NCI-H748 (cell line): ENCODE results near the gene HBB.

Source experiments
- DNase-seq: peaks from one replicate; lab custom pipeline; 2025; ENCODE audit not compliant: unreplicated experiment; lab: John Stamatoyannopoulos, UW

The HBB gene

GRCh38 chr11:5247472-5248192 lies 20.8 kb upstream of the HBB start:
- DNase-seq, result no peak

GRCh38 chr11:5246772-5247471 lies 20.1 kb upstream of the HBB start:
- no peak for DNase-seq

- no peak for DNase-seq
Observed at GRCh38 chr11:5245155-5245554, 18.3 kb upstream of the HBB start.

- DNase-seq, result no peak
Observed at GRCh38 chr11:5243816-5244180, 16.9 kb upstream of the HBB start.

GRCh38 chr11:5242933-5243815 lies 16.3 kb upstream of the HBB start:
- no peak for DNase-seq

- DNase-seq, result no peak
Observed at GRCh38 chr11:5242208-5242607, 15.3 kb upstream of the HBB start.

- DNase-seq, result no peak
Observed at GRCh38 chr11:5241458-5241857, 14.6 kb upstream of the HBB start.

- DNase-seq, result no peak
Observed at GRCh38 chr11:5240458-5240857, 13.6 kb upstream of the HBB start.

- DNase-seq, result no peak
Observed at GRCh38 chr11:5240056-5240455, 13.2 kb upstream of the HBB start.

GRCh38 chr11:5239046-5239445 lies 12.2 kb upstream of the HBB start:
- DNase-seq, result no peak

- no peak for DNase-seq
Observed at GRCh38 chr11:5238486-5238885, 11.6 kb upstream of the HBB start.

GRCh38 chr11:5237420-5237819 lies 10.5 kb upstream of the HBB start:
- DNase-seq, result no peak

GRCh38 chr11:5235364-5236095 lies 8.7 kb upstream of the HBB start:
- no peak for DNase-seq

- DNase-seq, result no peak
Observed at GRCh38 chr11:5234381-5234834, 7.5 kb upstream of the HBB start, which contains the start of gene HBD. TSS of gene HBD (minus strand) at chr11:5234483. CDS start at chr11:5234433, 50 bp downstream.

GRCh38 chr11:5233307-5233706 lies 6.4 kb upstream of the HBB start:
- DNase-seq, result no peak

GRCh38 chr11:5232821-5233220 lies 6.0 kb upstream of the HBB start:
- no peak for DNase-seq

- DNase-seq, result no peak
Observed at GRCh38 chr11:5232176-5232575, 5.3 kb upstream of the HBB start.

- DNase-seq, result no peak
Observed at GRCh38 chr11:5231111-5231510, 4.2 kb upstream of the HBB start.

- DNase-seq, result no peak
Observed at GRCh38 chr11:5230266-5230665, 3.4 kb upstream of the HBB start.

GRCh38 chr11:5229796-5230195 lies 2.9 kb upstream of the HBB start:
- no peak for DNase-seq

- no peak for DNase-seq
Observed at GRCh38 chr11:5229356-5229755, 2.5 kb upstream of the HBB start.
